ENCODE measurements around the gene PIEZO2. TPM values are rescaled to one million over a fixed set of nuclear protein-coding genes. Genes with fewer than 3 reads are reported as not detected.

PIEZO2 gene
- total RNA-seq, 1 experiment from 2014 or later, result 0.57 TPM

- Histone ChIP-seq H3K36me3 (ENCODE audit: control insufficient read depth, insufficient read depth, low read length) (no peaks in the 10 kb centered on the region), H3K4me1 (ENCODE audit: control insufficient read depth, insufficient read depth, low read length) (no peaks in the 10 kb centered on the region), H3K9me3 (ENCODE audit: control insufficient read depth, insufficient read depth, low read depth, low read length) (no peaks in the 10 kb centered on the region), H3K27me3 (ENCODE audit: control insufficient read depth, insufficient read depth, low read length) (no peaks in the 10 kb centered on the region), H3K27ac (ENCODE audit: low read length) (no peak overlapping the region), H3K4me3 (ENCODE audit: low read depth in 2 of 2, low read length in 2 of 2) (no peak overlapping the region)
- POLR2A ChIA-PET, result interaction anchor here (0.6 kb wide), 1 partner anchor 106 kb away, joined by 3 read pairs; no protein-coding TSS in a partner anchor
- CTCF ChIA-PET, result interaction anchor here (0.6 kb wide), 1 partner anchor 559 kb away, joined by 4 read pairs; no protein-coding TSS in a partner anchor
- no TSS peak for BruUV-seq (replicated peaks)
- no peak for ATAC-seq
- in situ Hi-C loops (cut with HindIII; ENCODE audit: low pct_unique_long_range_greater_than_20kb, low sequenced_read_pairs), result no loop called here
- TF ChIP-seq POLR2AphosphoS5 (IDR thresholded peaks at IDR 0.05; ENCODE audit: low read depth, low read length), result no peak
- TF ChIP-seq, protein P1, sequence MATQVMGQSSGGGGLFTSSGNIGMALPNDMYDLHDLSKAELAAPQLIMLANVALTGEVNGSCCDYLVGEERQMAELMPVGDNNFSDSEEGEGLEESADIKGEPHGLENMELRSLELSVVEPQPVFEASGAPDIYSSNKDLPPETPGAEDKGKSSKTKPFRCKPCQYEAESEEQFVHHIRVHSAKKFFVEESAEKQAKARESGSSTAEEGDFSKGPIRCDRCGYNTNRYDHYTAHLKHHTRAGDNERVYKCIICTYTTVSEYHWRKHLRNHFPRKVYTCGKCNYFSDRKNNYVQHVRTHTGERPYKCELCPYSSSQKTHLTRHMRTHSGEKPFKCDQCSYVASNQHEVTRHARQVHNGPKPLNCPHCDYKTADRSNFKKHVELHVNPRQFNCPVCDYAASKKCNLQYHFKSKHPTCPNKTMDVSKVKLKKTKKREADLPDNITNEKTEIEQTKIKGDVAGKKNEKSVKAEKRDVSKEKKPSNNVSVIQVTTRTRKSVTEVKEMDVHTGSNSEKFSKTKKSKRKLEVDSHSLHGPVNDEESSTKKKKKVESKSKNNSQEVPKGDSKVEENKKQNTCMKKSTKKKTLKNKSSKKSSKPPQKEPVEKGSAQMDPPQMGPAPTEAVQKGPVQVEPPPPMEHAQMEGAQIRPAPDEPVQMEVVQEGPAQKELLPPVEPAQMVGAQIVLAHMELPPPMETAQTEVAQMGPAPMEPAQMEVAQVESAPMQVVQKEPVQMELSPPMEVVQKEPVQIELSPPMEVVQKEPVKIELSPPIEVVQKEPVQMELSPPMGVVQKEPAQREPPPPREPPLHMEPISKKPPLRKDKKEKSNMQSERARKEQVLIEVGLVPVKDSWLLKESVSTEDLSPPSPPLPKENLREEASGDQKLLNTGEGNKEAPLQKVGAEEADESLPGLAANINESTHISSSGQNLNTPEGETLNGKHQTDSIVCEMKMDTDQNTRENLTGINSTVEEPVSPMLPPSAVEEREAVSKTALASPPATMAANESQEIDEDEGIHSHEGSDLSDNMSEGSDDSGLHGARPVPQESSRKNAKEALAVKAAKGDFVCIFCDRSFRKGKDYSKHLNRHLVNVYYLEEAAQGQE (IDR thresholded peaks at IDR 0.05; ENCODE audit: insufficient read depth in 1 of 2, low read depth in 2 of 2, low read length in 1 of 2), result no peak
- TF ChIP-seq SIN3A (IDR thresholded peaks at IDR 0.05; ENCODE audit: borderline replicate concordance, insufficient read depth, low read depth, low read length), result no peak
- TF ChIP-seq, protein P2, sequence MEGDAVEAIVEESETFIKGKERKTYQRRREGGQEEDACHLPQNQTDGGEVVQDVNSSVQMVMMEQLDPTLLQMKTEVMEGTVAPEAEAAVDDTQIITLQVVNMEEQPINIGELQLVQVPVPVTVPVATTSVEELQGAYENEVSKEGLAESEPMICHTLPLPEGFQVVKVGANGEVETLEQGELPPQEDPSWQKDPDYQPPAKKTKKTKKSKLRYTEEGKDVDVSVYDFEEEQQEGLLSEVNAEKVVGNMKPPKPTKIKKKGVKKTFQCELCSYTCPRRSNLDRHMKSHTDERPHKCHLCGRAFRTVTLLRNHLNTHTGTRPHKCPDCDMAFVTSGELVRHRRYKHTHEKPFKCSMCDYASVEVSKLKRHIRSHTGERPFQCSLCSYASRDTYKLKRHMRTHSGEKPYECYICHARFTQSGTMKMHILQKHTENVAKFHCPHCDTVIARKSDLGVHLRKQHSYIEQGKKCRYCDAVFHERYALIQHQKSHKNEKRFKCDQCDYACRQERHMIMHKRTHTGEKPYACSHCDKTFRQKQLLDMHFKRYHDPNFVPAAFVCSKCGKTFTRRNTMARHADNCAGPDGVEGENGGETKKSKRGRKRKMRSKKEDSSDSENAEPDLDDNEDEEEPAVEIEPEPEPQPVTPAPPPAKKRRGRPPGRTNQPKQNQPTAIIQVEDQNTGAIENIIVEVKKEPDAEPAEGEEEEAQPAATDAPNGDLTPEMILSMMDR (IDR thresholded peaks at IDR 0.05), result no peak
- no peak for TF ChIP-seq TCF7L2 (IDR thresholded peaks at IDR 0.05; ENCODE audit: low read depth, low read length)
- intact Hi-C loops (cut with micrococcal nuclease; ENCODE audit: unreplicated experiment), result no loop called here
- no peak for DNase-seq (ENCODE audit: low read depth, low spot score)
Measured at GRCh38 chr18:11040359-11040758, 109.0 kb downstream of the PIEZO2 start.

GRCh38 chr18:11037533-11038240, 111.7 kb downstream of the PIEZO2 start:
- intact Hi-C loops (cut with micrococcal nuclease; ENCODE audit: unreplicated experiment), result no loop called here
- no TSS peak for BruUV-seq (replicated peaks)
- CTCF ChIA-PET, result no interaction called here

More at GRCh38 chr18:11037533-11038240, 111.7 kb downstream of the PIEZO2 start:
- Histone ChIP-seq H3K27me3 (ENCODE audit: control insufficient read depth, insufficient read depth, low read length) (no peaks in the 10 kb centered on the region), H3K4me3 (ENCODE audit: low read depth in 2 of 2, low read length in 2 of 2) (no peak overlapping the region), H3K9me3 (ENCODE audit: control insufficient read depth, insufficient read depth, low read depth, low read length) (no peaks in the 10 kb centered on the region), H3K36me3 (ENCODE audit: control insufficient read depth, insufficient read depth, low read length) (no peaks in the 10 kb centered on the region), H3K27ac (ENCODE audit: low read length) (no peak overlapping the region), H3K4me1 (ENCODE audit: control insufficient read depth, insufficient read depth, low read length) (no peaks in the 10 kb centered on the region)
- DNase-seq (ENCODE audit: low read depth, low spot score), result no peak
- ATAC-seq, result no peak
- in situ Hi-C loops (cut with HindIII; ENCODE audit: low pct_unique_long_range_greater_than_20kb, low sequenced_read_pairs), result no loop called here
- POLR2A ChIA-PET, result no interaction called here
- TF ChIP-seq, protein P1 (IDR thresholded peaks at IDR 0.05; ENCODE audit: insufficient read depth in 1 of 2, low read depth in 2 of 2, low read length in 1 of 2), result no peak
- no peak for TF ChIP-seq POLR2AphosphoS5 (IDR thresholded peaks at IDR 0.05; ENCODE audit: low read depth, low read length)
- TF ChIP-seq TCF7L2 (IDR thresholded peaks at IDR 0.05; ENCODE audit: low read depth, low read length), result no peak

Data from Panc1 (cell line).